ENCODE results near the gene BUD23. TPM values are rescaled to one million over a fixed set of nuclear protein-coding genes. Genes with fewer than 3 reads are reported as not detected.
A peak's percentile ranks its signal among the peaks of the same experiment; 100 is the strongest.

The BUD23 gene
- polyA plus RNA-seq, 3 donors = 88.5 to 112 (median 93.8) TPM

- DNase-seq (ENCODE audit: extremely low read depth in 1 of 11, low read depth in 9 of 11, low spot score in 4 of 11) = no peak
These were observed 644 bp downstream of the BUD23 start for GRCh38 chr7:73683788-73684693.

DNA sequence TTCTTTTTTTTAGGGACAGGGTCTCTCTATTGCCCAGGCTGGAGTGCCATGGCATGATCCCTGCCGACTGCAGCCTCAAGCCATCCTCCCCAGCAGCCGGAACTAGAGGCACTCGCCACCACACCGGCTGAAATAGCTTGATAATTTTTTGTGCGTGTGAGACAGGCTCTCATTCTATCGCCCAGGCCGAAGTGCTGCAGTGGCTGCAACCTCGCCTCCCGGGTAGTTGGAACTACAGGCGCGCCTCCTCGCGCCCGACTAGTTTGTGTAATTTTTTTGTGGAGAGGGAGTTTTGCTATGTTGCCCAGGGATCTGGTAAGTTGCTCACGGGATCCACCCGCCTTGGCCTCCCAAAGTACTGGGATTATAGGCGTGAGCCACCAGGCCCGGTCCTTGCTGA, 1.9 kb downstream of the BUD23 start:
- DNase-seq (ENCODE audit: extremely low read depth in 1 of 11, low read depth in 9 of 11, low spot score in 4 of 11) = no peak

- no peak for DNase-seq (ENCODE audit: extremely low read depth in 1 of 11, low read depth in 9 of 11, low spot score in 4 of 11)
These were observed 4.9 kb downstream of the BUD23 start for GRCh38 chr7:73688288-73688687.

GRCh38 chr7:73690646-73691045, 7.2 kb downstream of the BUD23 start:
- no peak for DNase-seq (ENCODE audit: extremely low read depth in 1 of 11, low read depth in 9 of 11, low spot score in 4 of 11)

- DNase-seq (ENCODE audit: extremely low read depth in 1 of 11, low read depth in 9 of 11, low spot score in 4 of 11) = no peak
These were observed 13.0 kb downstream of the BUD23 start for GRCh38 chr7:73696372-73696771.

GRCh38 chr7:73698410-73698809, 15.0 kb downstream of the BUD23 start:
- no peak for DNase-seq (ENCODE audit: extremely low read depth in 1 of 11, low read depth in 9 of 11, low spot score in 4 of 11)

DNA sequence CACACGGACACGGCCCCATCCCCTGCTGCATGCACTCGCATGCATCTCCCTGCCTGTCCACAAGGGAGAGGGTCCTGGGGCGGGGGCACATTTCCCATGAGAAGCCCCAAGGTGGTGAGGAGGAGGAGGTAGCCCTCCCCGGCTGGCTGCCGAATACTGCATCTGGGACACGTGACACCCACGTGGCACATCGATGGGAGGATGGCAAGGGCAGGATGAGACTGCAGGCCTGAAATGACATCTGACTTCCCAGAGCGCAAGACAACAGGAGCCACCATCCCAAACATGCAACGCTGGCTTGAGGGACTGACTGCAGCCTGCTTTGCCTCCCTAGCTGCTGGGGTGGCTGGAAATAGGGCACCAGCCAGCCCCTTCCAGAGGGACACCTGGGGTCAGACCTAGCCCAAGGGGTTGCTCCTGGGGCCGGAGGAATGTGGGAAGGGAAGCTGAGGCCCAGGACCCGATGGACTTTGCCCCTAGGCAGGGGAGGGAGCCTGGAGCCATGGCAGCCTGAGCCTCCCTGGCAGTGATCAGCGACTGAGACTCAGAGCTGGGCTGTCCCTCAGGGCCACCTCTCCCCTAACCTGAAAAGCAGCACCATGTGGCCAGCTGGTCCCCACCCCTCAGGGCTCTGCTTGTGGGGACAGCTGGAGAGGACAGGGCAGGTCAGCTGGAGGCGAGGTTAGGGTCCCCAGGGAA, 16.1 kb downstream of the BUD23 start:
- DNase-seq (ENCODE audit: extremely low read depth in 1 of 11, low read depth in 9 of 11, low spot score in 4 of 11) = no peak

GRCh38 chr7:73700069-73700423, 16.6 kb downstream of the BUD23 start:
- no peak for DNase-seq (ENCODE audit: extremely low read depth in 1 of 11, low read depth in 9 of 11, low spot score in 4 of 11)

DNA sequence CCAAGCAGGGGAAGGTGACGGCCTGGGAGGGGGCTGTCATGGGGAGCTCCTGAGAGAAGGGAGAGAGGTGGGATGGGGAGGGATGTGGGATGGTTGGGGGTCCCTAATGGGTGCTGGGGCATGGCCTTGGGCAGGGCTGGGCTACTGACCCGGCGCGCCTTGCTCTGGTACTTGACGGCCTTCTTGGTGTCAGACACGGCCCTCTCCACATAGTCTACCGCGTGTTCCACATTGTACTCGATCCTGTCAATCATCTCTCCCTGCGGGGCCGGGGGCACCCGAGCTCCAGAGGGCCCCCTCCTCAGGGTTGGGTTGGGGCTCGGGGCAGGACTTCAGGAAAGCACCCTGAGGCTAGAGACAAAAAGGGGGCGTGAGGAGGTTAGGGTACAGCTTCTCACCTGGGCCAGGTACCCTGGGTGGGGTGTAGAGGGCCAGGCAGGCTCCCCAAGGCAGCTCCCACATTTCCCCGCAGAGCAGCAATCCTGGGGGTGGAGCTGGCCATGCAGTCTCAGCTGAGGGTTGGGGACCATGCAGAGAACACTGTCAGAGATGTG, 17.3 kb downstream of the BUD23 start:
- no peak for DNase-seq (ENCODE audit: extremely low read depth in 1 of 11, low read depth in 9 of 11, low spot score in 4 of 11)

DNA sequence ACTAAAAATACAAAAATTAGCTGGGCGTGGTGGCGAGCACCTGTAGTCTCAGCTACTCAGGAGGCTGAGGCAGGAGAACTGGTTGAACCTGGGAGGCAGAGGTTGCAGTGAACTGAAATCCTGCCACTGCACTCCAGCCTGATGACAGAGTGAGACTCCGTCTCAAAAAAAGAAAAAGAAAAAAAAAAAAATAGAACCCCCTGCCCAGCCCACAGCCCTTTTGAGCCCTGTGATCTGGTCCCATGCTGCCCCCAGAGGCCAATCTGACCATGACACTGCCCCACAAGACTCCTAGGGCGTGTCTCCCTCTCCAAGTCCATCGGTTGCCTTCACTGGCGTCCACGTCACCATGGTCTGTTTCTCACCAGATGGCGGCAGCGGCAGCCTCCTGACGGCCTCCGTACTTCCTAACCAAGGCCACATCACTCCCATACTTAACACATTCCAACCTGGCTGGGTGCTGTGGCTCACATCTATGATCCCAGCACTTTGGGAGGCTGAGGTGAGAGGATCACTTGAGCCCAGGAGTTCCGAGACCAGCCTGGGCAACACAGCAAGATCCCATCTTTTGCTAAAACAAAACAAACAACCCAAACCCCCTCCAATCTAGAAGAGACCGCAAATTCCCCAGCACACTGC, 18.1 kb downstream of the BUD23 start:
- DNase-seq (ENCODE audit: extremely low read depth in 1 of 11, low read depth in 9 of 11, low spot score in 4 of 11) = no peak

GRCh38 chr7:73702226-73702625, 18.8 kb downstream of the BUD23 start:
- no peak for DNase-seq (ENCODE audit: extremely low read depth in 1 of 11, low read depth in 9 of 11, low spot score in 4 of 11)

GRCh38 chr7:73702665-73703064, 19.3 kb downstream of the BUD23 start:
- no peak for DNase-seq (ENCODE audit: extremely low read depth in 1 of 11, low read depth in 9 of 11, low spot score in 4 of 11)

- no peak for DNase-seq (ENCODE audit: extremely low read depth in 1 of 11, low read depth in 9 of 11, low spot score in 4 of 11)
These were observed 19.8 kb downstream of the BUD23 start for GRCh38 chr7:73703225-73703624.

- peak in 8 of 11 donors; percentile 36 to 74 (median 59) for DNase-seq (ENCODE audit: extremely low read depth in 1 of 11, low read depth in 9 of 11, low spot score in 4 of 11)
These were observed 20.6 kb downstream of the BUD23 start for GRCh38 chr7:73703757-73704639.

DNA sequence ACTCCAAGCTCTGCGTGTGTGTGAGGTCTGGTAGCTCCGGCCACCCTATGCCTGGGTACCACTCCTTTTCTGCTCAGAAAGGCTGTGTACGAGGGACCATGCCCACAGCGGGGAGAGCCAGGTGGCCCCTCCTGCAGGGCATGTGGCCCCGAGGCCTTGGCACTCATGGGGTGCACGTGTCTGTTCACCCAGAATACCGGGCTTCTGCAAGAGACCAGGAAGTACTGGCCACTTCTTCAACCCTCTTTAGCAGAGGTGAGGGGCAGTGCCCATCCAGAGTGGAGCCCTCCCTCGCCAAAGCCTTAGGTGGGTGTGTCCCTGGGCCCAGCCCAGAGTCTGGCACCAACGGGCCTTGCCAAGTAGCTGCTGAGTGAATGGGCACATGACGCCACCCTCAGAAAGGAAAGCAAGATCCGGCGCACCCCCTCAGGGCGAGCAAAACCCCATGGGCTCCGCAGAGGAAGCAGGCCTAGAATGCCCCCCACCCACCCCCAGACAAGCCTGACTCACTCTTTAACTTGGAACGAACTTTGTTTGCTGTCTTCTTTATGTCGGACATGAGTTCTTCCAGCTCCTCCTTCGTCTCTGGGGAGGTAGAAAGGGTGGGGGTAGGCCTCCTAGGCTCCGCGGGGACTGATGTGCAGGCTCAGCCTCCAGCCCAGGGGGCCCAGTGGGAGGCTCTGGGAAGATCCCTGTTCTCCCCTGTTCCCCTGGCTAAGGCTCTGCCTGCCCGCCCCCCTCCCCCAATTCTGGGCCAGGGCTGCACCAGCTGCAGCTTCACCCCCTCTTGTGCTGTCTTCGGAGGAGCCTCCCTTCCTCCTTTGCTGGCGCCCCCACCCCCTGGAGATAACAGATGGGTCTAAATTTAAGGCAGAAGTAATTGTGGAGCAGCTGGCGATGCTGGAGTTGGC, 21.5 kb downstream of the BUD23 start:
- no peak for DNase-seq (ENCODE audit: extremely low read depth in 1 of 11, low read depth in 9 of 11, low spot score in 4 of 11)

GRCh38 chr7:73705551-73705920, 22.1 kb downstream of the BUD23 start:
- DNase-seq (ENCODE audit: extremely low read depth in 1 of 11, low read depth in 9 of 11, low spot score in 4 of 11) = no peak

DNA sequence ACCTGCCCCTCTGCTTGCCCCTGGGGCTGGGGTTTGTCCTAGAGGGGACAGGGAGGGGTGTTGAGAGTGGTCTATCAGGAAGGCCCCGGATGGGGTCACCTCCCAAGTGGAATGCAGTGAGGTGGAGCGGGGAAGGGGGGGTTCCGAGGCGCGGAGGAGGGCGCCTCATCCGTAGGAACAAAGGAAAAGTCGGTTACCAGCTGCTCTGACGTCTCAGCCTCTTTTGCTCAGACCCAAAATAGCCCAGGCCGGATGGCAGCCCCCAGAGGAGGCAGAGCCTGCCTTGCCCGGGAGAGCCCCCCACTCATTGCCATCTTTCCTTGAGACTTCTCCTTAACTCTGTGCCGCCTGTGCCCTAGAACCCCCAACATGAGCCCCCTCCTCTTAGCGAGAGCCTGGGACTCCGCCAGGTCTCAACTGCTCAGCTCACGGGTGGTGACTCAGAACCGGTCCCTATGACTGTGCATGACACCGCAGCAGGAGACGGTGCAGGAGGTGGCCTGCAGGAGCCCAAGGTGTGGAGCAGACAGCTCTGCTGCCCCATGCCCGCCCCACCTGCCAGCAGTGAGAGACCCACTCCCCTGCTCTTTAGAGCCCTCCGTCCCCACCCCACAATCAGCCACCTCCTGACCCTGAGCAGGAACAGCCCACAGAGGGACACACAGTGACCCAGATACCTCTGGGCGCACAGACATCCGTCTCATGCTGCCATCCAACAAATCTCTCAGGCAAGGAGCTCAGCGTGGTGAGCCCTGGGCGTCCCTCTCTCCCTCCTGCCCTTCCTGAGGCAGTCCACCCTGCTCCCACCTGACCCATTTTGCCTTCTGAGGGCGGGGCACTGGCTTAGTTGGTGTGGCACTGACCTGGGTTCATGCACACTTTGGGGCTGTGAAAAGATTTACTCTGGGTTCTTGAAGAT, 23.0 kb downstream of the BUD23 start:
- no peak for DNase-seq (ENCODE audit: extremely low read depth in 1 of 11, low read depth in 9 of 11, low spot score in 4 of 11)

Measured in renal cortex interstitium (tissue), 11 donors.